SK-N-SH (cell line): Measurements from ENCODE around the gene MIEN1.

Experiments used
- EP300 ChIP-seq, 2 experiments: IDR thresholded peaks; 2 replicates each; pipeline versions ENCODE4 v1.4.0 to v1.6.1; 2012; ENCODE audit warnings: borderline replicate concordance in 1 of 2, low read depth in 1 of 2, low read length in 1 of 2
- TF ChIP-seq, protein P1 (sequence below): fragments of 200-600 bp; sonication (generic); IDR thresholded peaks from 2 replicates; pipeline ENCODE4 v1.6.1; 2017; ENCODE audit warnings: antibody characterized with exemption, mild to moderate bottlenecking, moderate library complexity

DNA sequence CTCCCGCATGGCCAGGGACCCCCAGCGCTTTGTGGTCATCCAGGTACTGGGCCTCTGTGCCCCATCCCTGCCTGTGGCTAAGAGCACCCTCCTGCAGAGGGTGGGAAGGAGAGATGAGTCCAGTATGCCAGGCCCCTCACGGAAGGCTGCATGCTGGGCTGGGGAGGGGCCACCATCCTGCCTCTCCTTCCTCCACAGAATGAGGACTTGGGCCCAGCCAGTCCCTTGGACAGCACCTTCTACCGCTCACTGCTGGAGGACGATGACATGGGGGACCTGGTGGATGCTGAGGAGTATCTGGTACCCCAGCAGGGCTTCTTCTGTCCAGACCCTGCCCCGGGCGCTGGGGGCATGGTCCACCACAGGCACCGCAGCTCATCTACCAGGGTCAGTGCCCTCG is 3.7 kb downstream of the MIEN1 start:
- TF ChIP-seq, protein P1, sequence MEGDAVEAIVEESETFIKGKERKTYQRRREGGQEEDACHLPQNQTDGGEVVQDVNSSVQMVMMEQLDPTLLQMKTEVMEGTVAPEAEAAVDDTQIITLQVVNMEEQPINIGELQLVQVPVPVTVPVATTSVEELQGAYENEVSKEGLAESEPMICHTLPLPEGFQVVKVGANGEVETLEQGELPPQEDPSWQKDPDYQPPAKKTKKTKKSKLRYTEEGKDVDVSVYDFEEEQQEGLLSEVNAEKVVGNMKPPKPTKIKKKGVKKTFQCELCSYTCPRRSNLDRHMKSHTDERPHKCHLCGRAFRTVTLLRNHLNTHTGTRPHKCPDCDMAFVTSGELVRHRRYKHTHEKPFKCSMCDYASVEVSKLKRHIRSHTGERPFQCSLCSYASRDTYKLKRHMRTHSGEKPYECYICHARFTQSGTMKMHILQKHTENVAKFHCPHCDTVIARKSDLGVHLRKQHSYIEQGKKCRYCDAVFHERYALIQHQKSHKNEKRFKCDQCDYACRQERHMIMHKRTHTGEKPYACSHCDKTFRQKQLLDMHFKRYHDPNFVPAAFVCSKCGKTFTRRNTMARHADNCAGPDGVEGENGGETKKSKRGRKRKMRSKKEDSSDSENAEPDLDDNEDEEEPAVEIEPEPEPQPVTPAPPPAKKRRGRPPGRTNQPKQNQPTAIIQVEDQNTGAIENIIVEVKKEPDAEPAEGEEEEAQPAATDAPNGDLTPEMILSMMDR = no peak
- TF ChIP-seq EP300 (IDR thresholded peaks at IDR 0.05; ENCODE audit: borderline replicate concordance in 1 of 2, low read depth in 1 of 2, low read length in 1 of 2) = no peak
